ENCODE data around the gene FLRT2. TPM values are rescaled to one million over a fixed set of nuclear protein-coding genes. Genes with fewer than 3 reads are reported as not detected.

Gene FLRT2
- total and polyA plus RNA-seq, 4 donors, result 0.46 to 91.4 (median 14.0) TPM

DNA sequence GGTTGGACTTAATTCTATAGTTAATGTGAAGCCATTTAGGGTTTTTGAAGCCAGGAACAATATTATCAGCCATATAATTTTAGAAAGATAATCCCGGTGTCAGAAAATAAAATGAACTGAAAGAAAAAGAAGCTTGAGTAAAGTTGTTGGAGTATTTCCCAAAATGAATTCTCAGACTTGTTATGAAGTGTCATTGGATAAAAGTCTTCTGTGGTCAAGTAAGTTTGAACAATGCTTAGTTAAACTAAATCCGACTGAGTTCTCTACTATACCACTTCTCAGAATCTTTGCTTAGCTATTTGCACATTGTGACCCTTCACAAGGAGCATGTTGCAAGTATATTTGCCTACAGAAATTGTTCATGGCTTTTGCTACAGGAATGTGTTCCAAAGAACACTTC lies 17.5 kb upstream of the FLRT2 start:
- WGBS, 2 donors, result 48 to 49% methylated on average over 2 of the region's 2 CpGs
- Histone ChIP-seq H3K27me3 (ENCODE audit: control insufficient read depth in 1 of 2, insufficient read depth in 2 of 2, low read length in 1 of 2) (no peaks in the 10 kb centered on the region), H3K36me3 (ENCODE audit: control insufficient read depth in 1 of 2, insufficient read depth in 2 of 2, low read length in 1 of 2) (no peaks in the 10 kb centered on the region), H3K4me1 (ENCODE audit: control insufficient read depth in 1 of 2, insufficient read depth in 2 of 2, low read length in 2 of 2) (no peaks in the 10 kb centered on the region), H3K4me3 (ENCODE audit: low read length in 2 of 2) (no peak overlapping the region), H3K27ac (ENCODE audit: low read depth in 1 of 2, low read length in 2 of 2) (no peak overlapping the region), H3K9me3 (ENCODE audit: control insufficient read depth, low read length) (no peaks in the 10 kb centered on the region)
- intact Hi-C loops (cut with DNase I), result no loop called here
- ATAC-seq (ENCODE audit: low FRiP score) (no peak), DNase-seq (no peak)

DNA sequence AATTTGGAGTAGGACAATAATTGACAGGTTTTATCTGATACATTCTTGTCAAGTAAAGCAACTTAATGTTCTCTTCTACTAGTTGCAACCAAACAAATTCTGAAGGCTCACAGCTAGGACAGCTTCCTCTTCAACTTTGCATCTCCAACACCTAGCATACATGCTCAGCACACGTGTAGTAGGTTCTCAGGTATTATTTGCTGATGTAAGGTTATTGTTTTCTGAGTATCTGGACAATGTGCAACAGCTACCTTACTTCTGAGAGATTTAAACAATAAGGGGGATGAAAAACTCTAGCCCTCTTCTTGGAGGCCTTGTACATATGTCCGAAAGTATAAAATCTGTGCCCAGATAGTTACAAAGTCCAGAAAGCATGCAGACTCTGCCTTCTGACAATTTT lies 15.5 kb upstream of the FLRT2 start:
- H3K36me3 ChIP-seq (ENCODE audit: control insufficient read depth in 1 of 2, insufficient read depth in 2 of 2, low read length in 1 of 2), result no peaks in the 10 kb centered on the region
- H3K4me3 ChIP-seq (ENCODE audit: low read length in 2 of 2), result no peak overlapping the region
- intact Hi-C loops (cut with DNase I), result no loop called here
- no peaks in the 10 kb centered on the region for H3K9me3 ChIP-seq (ENCODE audit: control insufficient read depth, low read length)
- no peaks in the 10 kb centered on the region for H3K4me1 ChIP-seq (ENCODE audit: control insufficient read depth in 1 of 2, insufficient read depth in 2 of 2, low read length in 2 of 2)
- no peak overlapping the region for H3K27ac ChIP-seq (ENCODE audit: low read depth in 1 of 2, low read length in 2 of 2)
- ATAC-seq (ENCODE audit: low FRiP score), result no peak
- H3K27me3 ChIP-seq (ENCODE audit: control insufficient read depth in 1 of 2, insufficient read depth in 2 of 2, low read length in 1 of 2), result no peaks in the 10 kb centered on the region
- no peak for DNase-seq
- 90 to 93% methylated on average over 2 of the region's 2 CpGs for WGBS, 2 donors

DNA sequence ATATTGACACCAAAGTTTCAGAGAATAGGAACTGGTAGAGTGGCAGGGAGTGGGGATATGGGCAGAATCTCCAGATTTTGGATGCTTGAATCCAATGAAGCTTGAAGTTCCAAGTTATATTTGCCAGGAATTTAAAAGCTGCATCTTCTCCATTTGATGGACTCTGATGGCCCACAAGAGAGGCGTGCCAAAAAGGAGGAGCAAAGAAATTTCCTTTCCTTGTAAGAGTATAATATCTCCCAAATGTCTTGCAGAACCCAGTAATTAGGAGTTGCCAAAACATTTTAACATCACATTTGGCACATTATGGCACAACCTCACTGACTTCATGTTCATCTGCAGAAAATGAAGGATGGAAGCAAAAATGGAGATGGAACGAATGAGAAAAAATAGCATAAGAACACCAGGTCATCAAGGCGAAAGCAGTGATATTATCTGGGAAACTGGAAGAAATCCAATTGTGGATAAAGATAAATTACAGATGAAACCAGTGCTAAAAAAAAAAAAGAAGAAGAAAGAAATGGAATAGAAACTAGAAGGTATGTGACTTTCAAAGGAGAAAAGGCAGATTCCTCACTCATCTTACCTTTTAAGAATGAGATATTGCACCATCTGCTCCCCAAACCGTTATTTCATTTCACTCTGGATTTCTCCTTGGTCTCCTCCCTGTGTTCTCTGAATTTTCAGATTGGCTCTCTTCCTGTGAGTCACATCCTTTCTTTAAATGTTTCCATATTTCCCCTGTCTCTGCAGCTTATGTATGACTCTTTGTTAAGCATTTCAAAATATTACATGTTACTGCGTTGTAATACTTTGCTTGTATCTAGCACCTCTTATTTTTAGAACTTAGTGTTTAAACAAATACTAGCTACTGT lies 13.5 kb upstream of the FLRT2 start:
- Histone ChIP-seq H3K36me3 (ENCODE audit: control insufficient read depth in 1 of 2, insufficient read depth in 2 of 2, low read length in 1 of 2) (no peaks in the 10 kb centered on the region), H3K4me3 (ENCODE audit: low read length in 2 of 2) (no peak overlapping the region), H3K27ac (ENCODE audit: low read depth in 1 of 2, low read length in 2 of 2) (no peak overlapping the region), H3K4me1 (ENCODE audit: control insufficient read depth in 1 of 2, insufficient read depth in 2 of 2, low read length in 2 of 2) (no peaks in the 10 kb centered on the region), H3K9me3 (ENCODE audit: control insufficient read depth, low read length) (no peaks in the 10 kb centered on the region), H3K27me3 (ENCODE audit: control insufficient read depth in 1 of 2, insufficient read depth in 2 of 2, low read length in 1 of 2) (no peaks in the 10 kb centered on the region)
- ATAC-seq (ENCODE audit: low FRiP score) (no peak), DNase-seq (no peak)
- 60 to 62% methylated on average over 5 of the region's 5 CpGs for WGBS, 2 donors
- intact Hi-C loops (cut with DNase I), result no loop called here

DNA sequence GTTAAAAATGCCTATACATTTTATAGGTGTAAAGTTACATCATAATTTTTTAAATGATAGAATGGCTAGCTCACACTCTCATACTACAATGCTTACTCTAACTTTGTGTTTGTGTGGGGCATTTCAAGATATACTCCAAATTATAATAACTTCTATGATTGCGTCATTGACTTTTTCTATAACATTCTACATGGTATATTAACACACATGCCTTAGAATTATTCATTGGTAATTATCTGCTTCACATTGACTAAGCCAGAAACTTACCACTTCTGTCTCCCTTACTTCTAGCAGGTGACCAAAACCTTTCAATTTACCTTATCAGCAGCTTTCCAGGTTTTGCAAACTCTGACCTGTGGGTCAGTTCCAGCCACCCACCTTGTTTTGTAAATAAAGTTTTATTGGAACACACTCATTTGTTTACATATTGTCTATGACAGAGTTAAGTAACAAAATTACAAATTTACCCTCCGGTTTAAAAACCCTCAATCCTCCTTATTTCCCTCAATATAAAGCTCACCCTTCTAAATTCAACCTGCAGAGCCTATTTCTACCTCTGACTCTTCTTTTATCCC lies 12.7 kb upstream of the FLRT2 start:
- H3K4me1 ChIP-seq (ENCODE audit: control insufficient read depth in 1 of 2, insufficient read depth in 2 of 2, low read length in 2 of 2), result no peaks in the 10 kb centered on the region
- H3K9me3 ChIP-seq (ENCODE audit: control insufficient read depth, low read length), result no peaks in the 10 kb centered on the region
- H3K27ac ChIP-seq (ENCODE audit: low read depth in 1 of 2, low read length in 2 of 2), result no peak overlapping the region
- H3K36me3 ChIP-seq (ENCODE audit: control insufficient read depth in 1 of 2, insufficient read depth in 2 of 2, low read length in 1 of 2), result no peaks in the 10 kb centered on the region
- 96 to 100% methylated on average over 2 of the region's 2 CpGs for WGBS, 2 donors
- DNase-seq, result no peak
- intact Hi-C loops (cut with DNase I), result no loop called here
- H3K27me3 ChIP-seq (ENCODE audit: control insufficient read depth in 1 of 2, insufficient read depth in 2 of 2, low read length in 1 of 2), result no peaks in the 10 kb centered on the region
- H3K4me3 ChIP-seq (ENCODE audit: low read length in 2 of 2), result no peak overlapping the region
- ATAC-seq (ENCODE audit: low FRiP score), result no peak

DNA sequence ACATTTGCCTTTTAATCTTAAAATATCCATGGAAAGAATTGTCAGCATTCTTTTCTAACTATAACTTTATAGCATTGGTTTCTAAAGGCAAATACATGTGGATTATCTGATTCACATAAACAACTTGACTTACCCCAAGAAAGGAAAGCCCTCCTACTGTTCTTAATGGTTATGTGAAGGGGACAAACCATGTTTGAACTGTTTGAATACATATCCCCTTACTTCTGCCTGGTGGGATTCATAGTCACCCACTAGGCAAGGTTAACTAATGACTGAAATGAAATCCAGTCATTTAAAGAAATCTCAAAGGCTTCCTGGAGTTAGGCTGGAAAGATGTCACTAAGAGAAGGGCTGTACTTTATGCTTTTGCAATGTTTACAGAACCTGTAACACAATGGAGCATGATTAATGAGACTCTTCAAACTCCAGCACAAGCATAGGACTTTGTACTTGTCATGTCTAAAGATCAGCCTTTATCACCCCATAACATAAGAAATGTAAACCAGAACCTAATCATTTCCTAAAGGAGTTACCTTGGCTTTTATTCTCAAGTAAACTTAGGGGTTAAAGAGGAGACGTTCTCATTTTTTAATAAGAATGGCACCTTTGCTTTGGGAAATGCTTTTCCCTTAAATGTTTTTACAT lies 10.2 kb upstream of the FLRT2 start:
- ATAC-seq (ENCODE audit: low FRiP score), result no peak
- no peaks in the 10 kb centered on the region for H3K9me3 ChIP-seq (ENCODE audit: control insufficient read depth, low read length)
- intact Hi-C loops (cut with DNase I), result loop anchor here in 1 of 2 donors (10.0 kb wide), 1 partner anchor 325 kb away; no protein-coding TSS in a partner anchor
- WGBS, 2 donors, result 87 to 91% methylated on average over 1 of the region's 1 CpG
- no peaks in the 10 kb centered on the region for H3K4me1 ChIP-seq (ENCODE audit: control insufficient read depth in 1 of 2, insufficient read depth in 2 of 2, low read length in 2 of 2)
- DNase-seq, result no peak
- H3K36me3 ChIP-seq (ENCODE audit: control insufficient read depth in 1 of 2, insufficient read depth in 2 of 2, low read length in 1 of 2), result no peaks in the 10 kb centered on the region
- no peaks in the 10 kb centered on the region for H3K27me3 ChIP-seq (ENCODE audit: control insufficient read depth in 1 of 2, insufficient read depth in 2 of 2, low read length in 1 of 2)
- H3K4me3 ChIP-seq (ENCODE audit: low read length in 2 of 2), result no peak overlapping the region
- H3K27ac ChIP-seq (ENCODE audit: low read depth in 1 of 2, low read length in 2 of 2), result no peak overlapping the region

DNA sequence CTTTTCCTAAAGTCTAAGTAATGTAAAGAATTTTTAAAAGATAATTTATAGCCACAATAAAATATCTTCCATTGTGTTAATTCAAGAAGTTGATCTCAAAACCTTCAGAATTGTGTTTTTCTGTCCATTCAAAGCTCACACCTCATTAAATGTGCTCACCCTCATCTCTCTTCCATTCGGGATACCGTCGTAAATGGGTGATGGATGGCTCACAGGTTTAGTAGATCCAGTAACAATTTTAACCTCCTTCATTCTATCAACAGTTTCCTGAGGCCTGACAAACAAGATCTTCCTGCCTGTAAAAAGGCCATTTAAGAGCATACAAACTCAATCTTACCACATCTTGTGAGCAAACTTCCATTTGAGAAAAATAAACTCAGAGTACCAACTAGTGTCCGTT lies 9.4 kb upstream of the FLRT2 start:
- Histone ChIP-seq H3K4me1 (ENCODE audit: control insufficient read depth in 1 of 2, insufficient read depth in 2 of 2, low read length in 2 of 2) (no peaks in the 10 kb centered on the region), H3K27me3 (ENCODE audit: control insufficient read depth in 1 of 2, insufficient read depth in 2 of 2, low read length in 1 of 2) (peaks cover 0 to 2% of the 10 kb centered on the region in 2 donors), H3K4me3 (ENCODE audit: low read length in 2 of 2) (no peak overlapping the region), H3K9me3 (ENCODE audit: control insufficient read depth, low read length) (no peaks in the 10 kb centered on the region), H3K36me3 (ENCODE audit: control insufficient read depth in 1 of 2, insufficient read depth in 2 of 2, low read length in 1 of 2) (no peaks in the 10 kb centered on the region), H3K27ac (ENCODE audit: low read depth in 1 of 2, low read length in 2 of 2) (no peak overlapping the region)
- DNase-seq (no peak), ATAC-seq (ENCODE audit: low FRiP score) (no peak)
- WGBS, 2 donors, result 86% methylated on average over 4 of the region's 4 CpGs
- intact Hi-C loops (cut with DNase I), result loop anchor here in 1 of 2 donors (10.0 kb wide), 1 partner anchor 326 kb away; no protein-coding TSS in a partner anchor

DNA sequence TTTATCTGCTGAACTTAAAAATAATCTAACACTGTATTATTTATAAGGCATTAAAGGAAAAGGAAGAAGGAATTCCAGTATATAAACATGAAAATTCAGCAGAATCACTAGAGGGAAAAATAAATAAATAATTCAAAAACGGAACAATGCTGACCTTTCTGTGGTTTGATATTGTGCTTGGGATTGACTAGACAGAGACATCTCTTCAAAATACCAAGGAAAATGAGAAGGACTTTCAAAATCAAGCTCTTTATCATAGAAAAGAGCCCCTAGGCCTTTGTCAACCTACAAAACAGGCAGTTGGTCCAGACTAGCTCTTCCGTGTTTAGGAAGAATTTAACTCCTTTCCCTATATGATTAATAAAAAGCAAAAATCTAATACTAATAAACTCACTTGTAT lies 6.3 kb upstream of the FLRT2 start:
- DNase-seq (no peak), ATAC-seq (ENCODE audit: low FRiP score) (no peak)
- H3K36me3 ChIP-seq (ENCODE audit: control insufficient read depth in 1 of 2, insufficient read depth in 2 of 2, low read length in 1 of 2), result no peaks in the 10 kb centered on the region
- intact Hi-C loops (cut with DNase I), result loop anchor here in 1 of 2 donors (10.0 kb wide), 1 partner anchor 329 kb away; no protein-coding TSS in a partner anchor
- H3K4me1 ChIP-seq (ENCODE audit: control insufficient read depth in 1 of 2, insufficient read depth in 2 of 2, low read length in 2 of 2), result no peaks in the 10 kb centered on the region
- H3K9me3 ChIP-seq (ENCODE audit: control insufficient read depth, low read length), result no peaks in the 10 kb centered on the region
- H3K27ac ChIP-seq (ENCODE audit: low read depth in 1 of 2, low read length in 2 of 2), result no peak overlapping the region
- 78 to 82% methylated on average over 2 of the region's 2 CpGs for WGBS, 2 donors
- H3K27me3 ChIP-seq (ENCODE audit: control insufficient read depth in 1 of 2, insufficient read depth in 2 of 2, low read length in 1 of 2), result peaks cover 0 to 2% of the 10 kb centered on the region in 2 donors
- no peak overlapping the region for H3K4me3 ChIP-seq (ENCODE audit: low read length in 2 of 2)

DNA sequence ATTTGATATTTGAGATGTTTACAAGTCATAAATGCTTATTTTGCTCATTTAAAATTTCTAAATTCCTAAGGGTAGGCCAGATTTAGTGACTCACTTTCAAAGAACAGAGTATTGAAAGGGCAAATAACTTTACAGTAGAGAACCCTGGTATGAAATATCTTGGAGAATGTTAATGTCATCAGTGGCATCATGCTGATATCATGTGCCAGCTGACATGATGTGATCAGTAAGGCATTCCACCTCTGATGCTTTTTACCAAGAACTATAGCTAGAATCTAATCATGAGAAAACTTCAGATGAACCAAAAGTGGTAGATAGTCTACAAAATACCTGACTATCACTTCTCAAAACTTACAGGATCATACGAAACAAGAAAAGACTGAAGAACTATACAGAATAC lies 2.9 kb upstream of the FLRT2 start:
- WGBS, 2 donors, result 93% methylated on average over 1 of the region's 1 CpG
- Histone ChIP-seq H3K27me3 (ENCODE audit: control insufficient read depth in 1 of 2, insufficient read depth in 2 of 2, low read length in 1 of 2) (peaks cover 0 to 2% of the 10 kb centered on the region in 2 donors), H3K4me3 (ENCODE audit: low read length in 2 of 2) (no peak overlapping the region), H3K4me1 (ENCODE audit: control insufficient read depth in 1 of 2, insufficient read depth in 2 of 2, low read length in 2 of 2) (no peaks in the 10 kb centered on the region), H3K36me3 (ENCODE audit: control insufficient read depth in 1 of 2, insufficient read depth in 2 of 2, low read length in 1 of 2) (no peaks in the 10 kb centered on the region), H3K9me3 (ENCODE audit: control insufficient read depth, low read length) (no peaks in the 10 kb centered on the region), H3K27ac (ENCODE audit: low read depth in 1 of 2, low read length in 2 of 2) (no peak overlapping the region)
- no peak for DNase-seq
- intact Hi-C loops (cut with DNase I), result loop anchor here in 1 of 2 donors (10.0 kb wide), 1 partner anchor 332 kb away; no protein-coding TSS in a partner anchor
- no peak for ATAC-seq (ENCODE audit: low FRiP score)
